Measurements from ENCODE around the gene JUP.

DNA sequence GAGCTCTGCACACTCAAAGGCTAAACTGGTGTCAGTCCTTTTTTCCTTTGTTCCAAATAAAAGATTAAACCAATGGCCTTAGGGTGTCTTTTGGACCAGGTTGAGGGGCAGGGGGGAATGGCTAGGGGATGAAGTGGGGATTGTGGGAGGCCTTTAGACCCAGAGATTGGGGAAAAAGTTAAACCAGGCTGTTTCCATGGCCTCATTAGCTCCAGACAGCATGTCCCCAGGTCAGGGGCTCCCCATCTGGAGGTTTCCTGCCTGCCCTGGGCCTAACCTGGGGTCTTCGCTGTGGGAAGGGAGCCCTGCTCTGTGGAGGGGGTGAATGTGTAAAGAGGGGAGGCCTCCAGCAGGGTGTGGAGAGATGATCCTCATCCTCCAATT is 36.6 kb upstream of the JUP start:
- no peak for TF ChIP-seq EZH2phosphoT487 (IDR thresholded peaks at IDR 0.05; ENCODE audit: borderline replicate concordance, low read length)
- TF ChIP-seq EZH2 (IDR thresholded peaks at IDR 0.05; ENCODE audit: low read length, unreplicated experiment), result no peak
- TF ChIP-seq, protein P1, sequence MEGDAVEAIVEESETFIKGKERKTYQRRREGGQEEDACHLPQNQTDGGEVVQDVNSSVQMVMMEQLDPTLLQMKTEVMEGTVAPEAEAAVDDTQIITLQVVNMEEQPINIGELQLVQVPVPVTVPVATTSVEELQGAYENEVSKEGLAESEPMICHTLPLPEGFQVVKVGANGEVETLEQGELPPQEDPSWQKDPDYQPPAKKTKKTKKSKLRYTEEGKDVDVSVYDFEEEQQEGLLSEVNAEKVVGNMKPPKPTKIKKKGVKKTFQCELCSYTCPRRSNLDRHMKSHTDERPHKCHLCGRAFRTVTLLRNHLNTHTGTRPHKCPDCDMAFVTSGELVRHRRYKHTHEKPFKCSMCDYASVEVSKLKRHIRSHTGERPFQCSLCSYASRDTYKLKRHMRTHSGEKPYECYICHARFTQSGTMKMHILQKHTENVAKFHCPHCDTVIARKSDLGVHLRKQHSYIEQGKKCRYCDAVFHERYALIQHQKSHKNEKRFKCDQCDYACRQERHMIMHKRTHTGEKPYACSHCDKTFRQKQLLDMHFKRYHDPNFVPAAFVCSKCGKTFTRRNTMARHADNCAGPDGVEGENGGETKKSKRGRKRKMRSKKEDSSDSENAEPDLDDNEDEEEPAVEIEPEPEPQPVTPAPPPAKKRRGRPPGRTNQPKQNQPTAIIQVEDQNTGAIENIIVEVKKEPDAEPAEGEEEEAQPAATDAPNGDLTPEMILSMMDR (conservative IDR thresholded peaks at IDR 0.05; ENCODE audit: low read depth, low read length), result no peak
